Amniotic epithelial cell (primary cell): ENCODE measurements around the gene HABP2.

ENCODE experiments used
- DNase-seq: peaks from one replicate; pipeline ENCODE4 v3.0.0-alpha.2; 2010; ENCODE audit warnings: low read depth

Gene HABP2

DNA sequence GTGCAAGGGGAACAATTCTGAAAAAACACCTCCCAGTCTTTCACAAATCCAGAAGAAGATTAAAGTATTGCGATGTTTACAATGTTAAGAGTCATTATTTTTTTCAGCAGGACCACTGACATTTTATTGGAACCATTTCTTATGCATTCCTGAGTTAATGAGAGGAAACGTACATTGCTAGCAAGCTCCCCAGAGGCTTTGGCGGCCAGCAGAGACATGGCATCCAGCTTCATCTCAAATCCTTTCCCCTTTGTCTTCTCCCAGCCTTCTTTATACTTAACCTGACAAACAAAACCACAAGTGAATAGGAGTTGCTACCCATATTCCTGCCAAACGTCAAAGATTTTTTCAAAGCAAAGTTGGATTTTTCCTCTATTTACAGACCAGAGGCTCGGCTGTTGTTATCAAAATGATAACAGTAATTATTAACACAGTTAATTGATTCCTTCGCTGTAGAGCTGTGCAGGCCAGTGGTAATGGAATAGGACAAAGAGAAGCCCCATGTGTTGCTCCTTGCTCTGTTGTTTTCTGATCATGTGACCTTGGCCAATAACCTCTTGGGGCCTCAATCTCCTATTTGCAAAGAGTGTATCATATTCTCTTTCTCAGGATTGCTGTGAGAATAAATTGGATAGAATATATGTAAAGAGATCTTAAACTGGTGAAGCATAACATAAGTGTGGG, 79.0 kb downstream of the HABP2 start:
- no peak for DNase-seq
